Esophagus squamous epithelium (tissue), 4 donors: ENCODE results near the gene RASGEF1C.

ENCODE experiments used
- POLR2A ChIP-seq, 4 donors: fragments of 450-650 bp; IDR thresholded peaks; one replicate each; pipeline ENCODE4 v1.6.1; 2017; ENCODE audit warnings: antibody characterized with exemption in 4 of 4, mild to moderate bottlenecking in 4 of 4, moderate library complexity in 3 of 4
- TF ChIP-seq, protein P1 (sequence below), 6 experiments: fragments of 450-650 bp in 4 of 6; fragments of 200-600 bp in 2 of 6; sonication (generic) in 2 of 6; IDR thresholded peaks; one replicate each; pipeline ENCODE4 v1.5.1; 2016 to 2019; ENCODE audit warnings: antibody characterized with exemption in 6 of 6, mild to moderate bottlenecking in 4 of 6, moderate library complexity in 4 of 6

DNA sequence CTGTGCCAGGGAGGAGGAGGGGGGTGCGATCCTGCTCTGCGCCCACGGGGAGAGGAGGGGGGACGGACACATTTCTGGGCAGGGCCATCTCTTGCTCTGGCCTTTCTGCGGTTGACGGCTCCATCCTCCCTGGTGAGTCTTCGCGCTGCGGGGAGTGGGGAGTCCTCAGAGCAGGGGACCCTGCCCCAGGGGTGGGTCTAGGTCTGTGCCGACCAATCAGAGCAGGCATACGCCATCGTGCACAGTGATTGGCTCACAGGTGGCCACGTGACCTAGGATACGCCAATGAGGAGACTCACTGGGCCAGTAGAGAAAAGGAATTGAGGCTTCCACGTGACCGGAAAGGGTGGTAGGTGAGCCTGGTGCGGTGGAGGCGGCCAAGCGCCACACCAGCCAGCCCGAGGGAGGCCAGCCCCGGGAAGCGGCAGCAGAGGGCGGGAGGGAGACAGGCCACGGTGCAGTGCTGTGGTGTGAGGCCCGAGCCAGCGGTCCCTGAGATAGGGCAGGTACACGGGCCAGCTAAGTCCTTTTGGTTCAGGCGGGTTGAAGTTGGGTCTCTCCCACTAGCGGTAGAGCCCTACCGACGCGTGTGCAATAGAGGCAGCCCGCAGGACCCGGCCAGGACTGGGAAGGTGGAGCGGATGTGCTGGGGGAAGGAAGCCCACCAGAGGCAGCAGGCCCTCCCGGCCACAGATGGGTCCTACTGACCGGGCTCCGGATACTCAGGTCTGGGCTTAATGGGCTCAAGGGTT, 72.2 kb downstream of the RASGEF1C start:
- TF ChIP-seq, protein P1, sequence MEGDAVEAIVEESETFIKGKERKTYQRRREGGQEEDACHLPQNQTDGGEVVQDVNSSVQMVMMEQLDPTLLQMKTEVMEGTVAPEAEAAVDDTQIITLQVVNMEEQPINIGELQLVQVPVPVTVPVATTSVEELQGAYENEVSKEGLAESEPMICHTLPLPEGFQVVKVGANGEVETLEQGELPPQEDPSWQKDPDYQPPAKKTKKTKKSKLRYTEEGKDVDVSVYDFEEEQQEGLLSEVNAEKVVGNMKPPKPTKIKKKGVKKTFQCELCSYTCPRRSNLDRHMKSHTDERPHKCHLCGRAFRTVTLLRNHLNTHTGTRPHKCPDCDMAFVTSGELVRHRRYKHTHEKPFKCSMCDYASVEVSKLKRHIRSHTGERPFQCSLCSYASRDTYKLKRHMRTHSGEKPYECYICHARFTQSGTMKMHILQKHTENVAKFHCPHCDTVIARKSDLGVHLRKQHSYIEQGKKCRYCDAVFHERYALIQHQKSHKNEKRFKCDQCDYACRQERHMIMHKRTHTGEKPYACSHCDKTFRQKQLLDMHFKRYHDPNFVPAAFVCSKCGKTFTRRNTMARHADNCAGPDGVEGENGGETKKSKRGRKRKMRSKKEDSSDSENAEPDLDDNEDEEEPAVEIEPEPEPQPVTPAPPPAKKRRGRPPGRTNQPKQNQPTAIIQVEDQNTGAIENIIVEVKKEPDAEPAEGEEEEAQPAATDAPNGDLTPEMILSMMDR (IDR thresholded peaks at IDR 0.05): no peak
- TF ChIP-seq POLR2A (IDR thresholded peaks at IDR 0.05): no peak
